Measurements from ENCODE around the gene MAPK11.

GRCh38 chr22:50266994-50267393, 3.2 kb downstream of the MAPK11 start:
- TF ChIP-seq CSRNP3 (CRISPR knock-in tag; IDR thresholded peaks at IDR 0.05) (no peak), TOX (CRISPR knock-in tag; IDR thresholded peaks at IDR 0.05; ENCODE audit: borderline replicate concordance) (no peak), ARNTL (CRISPR knock-in tag; IDR thresholded peaks at IDR 0.05; ENCODE audit: borderline replicate concordance, low read depth) (no peak), ZFP3 (CRISPR knock-in tag; IDR thresholded peaks at IDR 0.05) (no peak), SNAI2 (CRISPR knock-in tag; IDR thresholded peaks at IDR 0.05) (no peak), ZFP30 (CRISPR knock-in tag; IDR thresholded peaks at IDR 0.05) (no peak), CSDC2 (CRISPR knock-in tag; IDR thresholded peaks at IDR 0.05) (no peak), PATZ1 (CRISPR knock-in tag; IDR thresholded peaks at IDR 0.05; ENCODE audit: borderline replicate concordance) (no peak), POU6F1 (CRISPR knock-in tag; IDR thresholded peaks at IDR 0.05; ENCODE audit: borderline replicate concordance, low read depth) (no peak), ZC3H10 (CRISPR knock-in tag; IDR thresholded peaks at IDR 0.05) (no peak), ZNF70 (CRISPR knock-in tag; IDR thresholded peaks at IDR 0.05) (no peak), ESRRG (CRISPR knock-in tag; IDR thresholded peaks at IDR 0.05) (no peak)

Measured in SK-N-SH treated with all-trans-retinoic acid at 6 μM for 48 hours (cell line).